ENCODE measurements around the gene CBLB. TPM values are rescaled to one million over a fixed set of nuclear protein-coding genes. Genes with fewer than 3 reads are reported as not detected.

CBLB gene
- total and polyA plus RNA-seq, 2 experiments from 2014 or later, result 20.5 to 47.7 TPM

GRCh38 chr3:105758451-105758850, 110.4 kb downstream of the CBLB start (continued):
- TF ChIP-seq ZNF462 (CRISPR knock-in tag; IDR thresholded peaks at IDR 0.05), result no peak
- TF ChIP-seq EZH2 (IDR thresholded peaks at IDR 0.05; ENCODE audit: low read depth, unreplicated experiment), result no peak
- no peak for TF ChIP-seq CREB1 (CRISPR knock-in tag; IDR thresholded peaks at IDR 0.05; ENCODE audit: low read depth)

GRCh38 chr3:105755121-105755886, 113.5 kb downstream of the CBLB start:
- Histone ChIP-seq H2AFZ (no peak overlapping the region), H3K27me3 (ENCODE audit: insufficient read depth) (no peaks in the 10 kb centered on the region), H3K4me2 (no peak overlapping the region), H3K79me2 (replicated peaks; ENCODE audit: insufficient read depth) (no peaks in the 10 kb centered on the region), H3K4me1 (ENCODE audit: insufficient read depth) (0 out of 2 replicates have a peak, but pooled peaks cover 4% of the 10 kb centered on the region), H3K36me3 (ENCODE audit: insufficient read depth) (no peaks in the 10 kb centered on the region), H3F3A (replicated peaks; ENCODE audit: low read depth) (no peaks in the 10 kb centered on the region), H4K20me1 (replicated peaks; ENCODE audit: insufficient read depth) (no peaks in the 10 kb centered on the region), H3K4me3 (no peak overlapping the region), H3K27ac (ENCODE audit: low read depth) (no peak overlapping the region), H3K9me2 (ENCODE audit: insufficient read depth) (no peaks in the 10 kb centered on the region)
- no peaks in the 10 kb centered on the region for H3K27me3 Mint-ChIP-seq (ENCODE audit: insufficient read depth, low read depth, poor library complexity)
- DNase-seq (ENCODE audit: low spot score) (no peak), ATAC-seq (no peak)
- peaks cover 21% of the 10 kb centered on the region for H3K36me3 Mint-ChIP-seq (ENCODE audit: low read depth)
- H3K27ac Mint-ChIP-seq, result peak overlapping the region; percentile 68; the same call in 1 of the 2 replicates
- peaks cover 15% of the 10 kb centered on the region; the same call in 2 of the 3 replicates for H3K4me1 Mint-ChIP-seq
- H3K9me3 Mint-ChIP-seq, result peaks cover 21% of the 10 kb centered on the region
- H3K4me3 Mint-ChIP-seq, result no peak overlapping the region
- TF ChIP-seq REST (IDR thresholded peaks at IDR 0.05; ENCODE audit: unreplicated experiment) (no peak), ZNF462 (CRISPR knock-in tag; IDR thresholded peaks at IDR 0.05) (no peak)

Data from GM23338 (cell line).